Trophoblast cell (in vitro differentiated cells and primary cell): ENCODE data around the gene SSC4D.

Experiments
- DNase-seq, 2 donors: peaks; one replicate each; pipeline ENCODE4 v3.0.0-alpha.2; 2016
- H2AFZ ChIP-seq: 2 replicates; pipeline ENCODE4 v1.6.1; 2013; ENCODE audit warnings: low read length, moderate library complexity, mild to moderate bottlenecking; ENCODE audit not compliant: insufficient read depth, poor library complexity
- H2AK5ac ChIP-seq: 2 replicates; pipeline ENCODE4 v1.6.1; 2013; ENCODE audit warnings: mild to moderate bottlenecking, low read length
- H2BK120ac ChIP-seq: 2 replicates; pipeline ENCODE4 v1.6.1; 2013; ENCODE audit warnings: low read length, mild to moderate bottlenecking, moderate library complexity; ENCODE audit not compliant: insufficient read depth, poor library complexity
- H2BK12ac ChIP-seq: 2 replicates; pipeline ENCODE4 v1.6.1; 2013; ENCODE audit warnings: mild to moderate bottlenecking, low read length, moderate library complexity
- H2BK5ac ChIP-seq: 2 replicates; pipeline ENCODE4 v1.6.1; 2013; ENCODE audit warnings: low read length, low read depth, moderate library complexity, mild to moderate bottlenecking; ENCODE audit not compliant: poor library complexity
- H3K14ac ChIP-seq: 2 replicates; pipeline ENCODE4 v1.6.1; 2013; ENCODE audit warnings: mild to moderate bottlenecking, low read length
- H3K18ac ChIP-seq: 2 replicates; pipeline ENCODE4 v1.6.1; 2013; ENCODE audit warnings: mild to moderate bottlenecking, low read length
- H3K23ac ChIP-seq: 2 replicates; pipeline ENCODE4 v1.6.1; 2013; ENCODE audit warnings: low read length
- H3K27ac ChIP-seq: 2 replicates; pipeline ENCODE4 v1.5.1; 2013; ENCODE audit warnings: low read depth, mild to moderate bottlenecking, inconsistent platforms, low read length, moderate library complexity
- H3K27me3 ChIP-seq: 2 replicates; pipeline ENCODE4 v1.6.1; 2013; ENCODE audit warnings: inconsistent platforms, mild to moderate bottlenecking, low read length, moderate library complexity; ENCODE audit not compliant: insufficient read depth
- H3K36me3 ChIP-seq, 2 experiments: 1 replicate in 1 of 2; 2 replicates in 1 of 2; pipeline ENCODE4 v1.6.1; 2013; ENCODE audit warnings: low read length in 2 of 2, mild to moderate bottlenecking in 2 of 2, moderate library complexity in 1 of 2; ENCODE audit not compliant: insufficient read depth in 2 of 2, control insufficient read depth in 1 of 2
- H3K4ac ChIP-seq: 2 replicates; pipeline ENCODE4 v1.6.1; 2013; ENCODE audit warnings: low read depth, mild to moderate bottlenecking, low read length, moderate library complexity
- H3K4me1 ChIP-seq, 2 experiments: 1 replicate in 1 of 2; 2 replicates in 1 of 2; pipeline ENCODE4 v1.6.1; 2013; ENCODE audit warnings: low read length in 2 of 2, mild to moderate bottlenecking in 2 of 2, moderate library complexity in 1 of 2; ENCODE audit not compliant: insufficient read depth in 2 of 2, control insufficient read depth in 1 of 2
- H3K4me2 ChIP-seq: 2 replicates; pipeline ENCODE4 v1.6.1; 2013; ENCODE audit warnings: inconsistent platforms, mild to moderate bottlenecking, low read length, moderate library complexity
- H3K4me3 ChIP-seq: 2 replicates; pipeline ENCODE4 v1.5.1; 2013; ENCODE audit warnings: mild to moderate bottlenecking, low read depth, low read length, inconsistent platforms
- H3K79me1 ChIP-seq: one replicate; pipeline ENCODE4 v1.6.1; 2013; ENCODE audit warnings: low read length
- H3K79me2 ChIP-seq: 2 replicates; pipeline ENCODE4 v1.6.1; 2013; ENCODE audit warnings: low read length, mild to moderate bottlenecking; ENCODE audit not compliant: control insufficient read depth, insufficient read depth, poor library complexity
- H3K9ac ChIP-seq: 2 replicates; pipeline ENCODE4 v1.6.1; 2013; ENCODE audit warnings: mild to moderate bottlenecking, low read length
- H3K9me3 ChIP-seq: 2 replicates; pipeline ENCODE4 v1.6.1; 2013; ENCODE audit warnings: low read depth, mild to moderate bottlenecking, control low read depth, inconsistent platforms, low read length; ENCODE audit not compliant: insufficient read depth
- H4K12ac ChIP-seq: 2 replicates; pipeline ENCODE4 v1.6.1; 2013; ENCODE audit warnings: low read depth, mild to moderate bottlenecking, low read length, moderate library complexity
- H4K8ac ChIP-seq: 2 replicates; pipeline ENCODE4 v1.6.1; 2013; ENCODE audit warnings: low read depth, mild to moderate bottlenecking, low read length, moderate library complexity
- H4K91ac ChIP-seq: one replicate; pipeline ENCODE4 v1.6.1; 2013; ENCODE audit warnings: low read depth, mild to moderate bottlenecking, low read length, moderate library complexity
- WGBS: extraction: QIAGEN DNeasy Blood & Tissue Kit; methylation state at CpG from one replicate; pipeline ENCODE4 v1.1.7; 2013; ENCODE audit warnings: missing lambda C conversion rate; ENCODE audit not compliant: insufficient read length, insufficient coverage; ENCODE audit errors: extremely low coverage; 5-methylcytosine and 5-hydroxymethylcytosine counted together

Gene SSC4D

DNA sequence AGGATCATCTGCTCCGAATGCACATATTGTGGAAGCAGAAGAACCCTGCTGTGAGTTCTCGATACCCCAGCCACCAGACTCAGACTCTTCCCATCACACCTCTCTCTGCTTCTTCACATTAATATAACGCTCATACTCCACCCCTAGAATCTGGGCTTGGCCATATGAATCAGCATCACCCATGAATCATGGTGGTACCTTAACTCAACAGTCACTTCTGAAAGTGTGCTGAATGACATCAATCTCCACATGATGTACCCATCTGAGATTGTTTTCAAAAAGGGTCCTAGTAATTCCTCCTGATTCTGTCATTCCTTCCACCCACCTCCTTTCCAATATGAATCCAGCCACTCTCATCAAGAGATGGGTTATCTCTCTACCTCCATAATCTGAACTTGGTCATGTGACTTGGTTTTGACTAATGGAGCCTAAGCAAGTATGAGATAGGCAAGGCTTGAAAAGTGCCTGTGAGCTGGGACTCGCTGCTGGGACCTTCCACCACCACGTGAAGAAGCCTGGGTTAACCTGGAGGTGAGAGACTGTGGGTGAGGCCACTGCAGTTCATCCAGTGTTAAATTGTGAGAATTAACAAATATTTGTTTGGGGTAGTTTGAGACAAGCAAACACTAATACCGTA lies 66.1 kb downstream of the SSC4D start:
- peaks cover 2 to 5% of the 10 kb centered on the region in 2 experiments for H3K4me1 ChIP-seq
- no peak overlapping the region for H4K91ac ChIP-seq
- no peak overlapping the region for H3K4me3 ChIP-seq
- no peak overlapping the region for H4K8ac ChIP-seq
- H3K14ac ChIP-seq: no peak overlapping the region
- H3K9ac ChIP-seq: no peak overlapping the region
- H2BK12ac ChIP-seq: no peak overlapping the region
- H3K4ac ChIP-seq: peak overlapping the region; percentile 12
- H2BK5ac ChIP-seq: no peak overlapping the region
- no peaks in the 10 kb centered on the region for H3K27me3 ChIP-seq
- no peaks in the 10 kb centered on the region for H3K79me1 ChIP-seq
- no peak overlapping the region for H3K4me2 ChIP-seq
- no peak overlapping the region for H2BK120ac ChIP-seq
- peaks cover 30 to 46% of the 10 kb centered on the region in 2 experiments for H3K36me3 ChIP-seq
- no peak overlapping the region for H3K23ac ChIP-seq
- WGBS: no CpG with 5 or more reads among the region's 6 CpGs
- no peak for DNase-seq
- H3K18ac ChIP-seq: no peak overlapping the region
- no peak overlapping the region for H3K27ac ChIP-seq
- H4K12ac ChIP-seq: no peak overlapping the region
- H3K9me3 ChIP-seq: no peaks in the 10 kb centered on the region
- H2AK5ac ChIP-seq: no peak overlapping the region
- H2AFZ ChIP-seq: no peak overlapping the region
- peaks cover 7% of the 10 kb centered on the region for H3K79me2 ChIP-seq

DNA sequence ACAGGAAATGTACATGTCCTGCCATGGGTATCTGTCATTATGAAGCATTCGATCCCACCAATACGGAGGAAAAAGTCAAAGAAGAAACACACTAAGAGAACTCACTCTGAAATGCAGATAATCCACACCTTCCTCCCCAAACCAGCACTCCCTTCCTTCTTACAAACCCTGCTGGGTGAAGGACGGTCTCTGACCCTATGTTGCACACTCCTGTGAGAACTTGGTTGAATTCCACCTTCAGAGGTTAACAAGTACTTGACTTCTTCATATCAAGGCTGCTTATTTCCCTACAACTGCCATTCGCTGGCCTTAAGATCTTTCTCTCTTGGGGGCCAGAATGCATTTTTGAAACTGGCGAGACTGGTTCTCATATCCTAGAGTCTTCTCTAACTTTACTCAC lies 67.3 kb downstream of the SSC4D start:
- Histone ChIP-seq H4K91ac (no peak overlapping the region), H2BK120ac (no peak overlapping the region), H3K79me2 (peaks cover 8% of the 10 kb centered on the region), H3K23ac (no peak overlapping the region), H4K12ac (no peak overlapping the region), H3K4ac (peak overlapping the region; percentile 73), H3K14ac (no peak overlapping the region), H2BK5ac (no peak overlapping the region), H2AK5ac (no peak overlapping the region), H3K4me3 (no peak overlapping the region), H2AFZ (no peak overlapping the region), H3K27ac (no peak overlapping the region), H3K4me1 (peaks cover 2 to 8% of the 10 kb centered on the region in 2 experiments), H3K4me2 (no peak overlapping the region), H3K9ac (no peak overlapping the region), H3K79me1 (no peaks in the 10 kb centered on the region), H3K36me3 (peaks cover 25 to 45% of the 10 kb centered on the region in 2 experiments), H3K27me3 (no peaks in the 10 kb centered on the region), H3K9me3 (no peaks in the 10 kb centered on the region), H3K18ac (no peak overlapping the region), H2BK12ac (no peak overlapping the region), H4K8ac (no peak overlapping the region)
- WGBS: no CpG with 5 or more reads among the region's 5 CpGs
- no peak for DNase-seq

DNA sequence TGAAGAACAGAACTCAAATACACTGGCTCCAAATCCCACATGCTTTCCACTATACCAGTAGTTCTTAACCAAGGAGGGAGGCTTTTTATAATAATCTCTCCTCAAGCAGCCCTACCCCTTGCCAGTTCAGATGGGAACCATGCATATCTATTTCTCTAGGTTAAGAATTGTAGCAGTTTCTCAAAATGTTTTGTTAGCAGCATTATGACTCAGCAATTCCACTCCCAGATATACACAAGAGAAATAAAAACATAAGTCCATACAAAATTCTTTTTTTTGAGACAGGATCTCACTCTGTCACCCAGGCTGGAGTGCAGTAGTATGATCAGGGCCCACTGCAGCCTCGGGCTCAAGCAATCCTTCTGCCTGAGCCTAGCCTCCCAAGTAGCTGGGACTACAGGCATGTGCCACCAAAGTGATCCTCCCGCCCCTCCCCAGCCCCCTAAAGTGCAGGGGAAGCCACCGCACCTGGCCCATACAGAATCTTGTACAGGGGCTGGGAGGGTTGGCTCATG lies 68.8 kb downstream of the SSC4D start:
- H2BK5ac ChIP-seq: no peak overlapping the region
- no peaks in the 10 kb centered on the region for H3K27me3 ChIP-seq
- no peak overlapping the region for H4K8ac ChIP-seq
- no CpG with 5 or more reads among the region's 3 CpGs for WGBS
- no peak overlapping the region for H3K9ac ChIP-seq
- H3K14ac ChIP-seq: no peak overlapping the region
- no peak overlapping the region for H4K91ac ChIP-seq
- H2BK120ac ChIP-seq: no peak overlapping the region
- no peaks in the 10 kb centered on the region for H3K9me3 ChIP-seq
- peak overlapping the region; percentile 76 for H3K4ac ChIP-seq
- no peak overlapping the region for H2AFZ ChIP-seq
- no peak overlapping the region for H3K4me2 ChIP-seq
- peaks cover 7% of the 10 kb centered on the region for H3K79me2 ChIP-seq
- no peak overlapping the region for H3K23ac ChIP-seq
- H2BK12ac ChIP-seq: no peak overlapping the region
- H3K36me3 ChIP-seq: peaks cover 13 to 34% of the 10 kb centered on the region in 2 experiments
- no peak overlapping the region for H3K4me3 ChIP-seq
- no peak overlapping the region for H2AK5ac ChIP-seq
- no peak overlapping the region for H3K27ac ChIP-seq
- H4K12ac ChIP-seq: no peak overlapping the region
- H3K79me1 ChIP-seq: no peaks in the 10 kb centered on the region
- H3K18ac ChIP-seq: no peak overlapping the region
- peaks cover 2 to 5% of the 10 kb centered on the region in 2 experiments for H3K4me1 ChIP-seq
- DNase-seq: no peak
